HG03025 (cell line): ENCODE measurements around the gene WDR12.
"Not testable (repeated sequence)": the region's sequence is repeated elsewhere in the genome, so short reads cannot be mapped to it uniquely, and the experiment has no call there.

Experiments
- ATAC-seq: cut with Tn5 transposase; IDR thresholded peaks from one replicate; pipeline ENCODE4 v1.9.1; 2021; ENCODE audit warnings: mild to moderate bottlenecking, moderate library complexity; ENCODE audit not compliant: unreplicated experiment, low FRiP score

The WDR12 gene

DNA sequence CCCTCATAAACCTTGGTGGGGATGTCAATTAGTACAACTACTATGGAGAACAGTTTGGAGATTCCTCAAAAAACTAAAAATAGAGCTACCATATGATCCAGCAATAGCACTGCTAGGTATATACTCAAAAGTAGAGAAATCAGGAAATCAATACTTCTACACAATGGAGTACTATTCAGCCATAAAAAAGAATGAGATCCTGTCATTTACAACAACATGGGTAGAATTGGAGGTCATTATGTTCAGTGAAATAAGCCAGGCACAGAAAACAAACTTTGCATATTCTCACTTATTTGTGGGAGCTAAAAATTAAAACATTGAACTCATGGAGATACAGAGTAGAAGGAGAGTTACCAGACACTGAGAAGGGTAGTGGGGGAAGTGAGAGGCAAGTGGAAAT is 6.0 kb downstream of the WDR12 start:
- ATAC-seq, result not testable (repeated sequence)

DNA sequence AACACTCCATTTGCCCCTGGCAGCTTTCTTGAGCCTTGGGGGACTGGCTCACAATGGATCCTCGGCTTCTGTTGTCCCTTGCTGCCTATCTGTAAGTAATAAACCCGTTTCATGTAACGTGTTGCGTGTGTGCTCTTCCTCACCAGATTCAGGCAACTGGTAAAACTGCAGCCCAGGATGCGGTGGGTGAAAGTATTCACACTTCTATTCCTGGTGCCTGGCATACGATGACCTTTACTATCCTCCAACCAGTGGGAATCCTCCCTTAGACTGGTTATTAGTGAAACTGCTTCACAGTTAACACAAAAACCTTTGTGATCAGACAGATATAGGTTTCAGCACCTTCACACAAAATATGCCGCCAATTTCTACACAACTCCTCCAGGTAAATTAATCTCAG is 26.3 kb downstream of the WDR12 start:
- ATAC-seq, result no peak

DNA sequence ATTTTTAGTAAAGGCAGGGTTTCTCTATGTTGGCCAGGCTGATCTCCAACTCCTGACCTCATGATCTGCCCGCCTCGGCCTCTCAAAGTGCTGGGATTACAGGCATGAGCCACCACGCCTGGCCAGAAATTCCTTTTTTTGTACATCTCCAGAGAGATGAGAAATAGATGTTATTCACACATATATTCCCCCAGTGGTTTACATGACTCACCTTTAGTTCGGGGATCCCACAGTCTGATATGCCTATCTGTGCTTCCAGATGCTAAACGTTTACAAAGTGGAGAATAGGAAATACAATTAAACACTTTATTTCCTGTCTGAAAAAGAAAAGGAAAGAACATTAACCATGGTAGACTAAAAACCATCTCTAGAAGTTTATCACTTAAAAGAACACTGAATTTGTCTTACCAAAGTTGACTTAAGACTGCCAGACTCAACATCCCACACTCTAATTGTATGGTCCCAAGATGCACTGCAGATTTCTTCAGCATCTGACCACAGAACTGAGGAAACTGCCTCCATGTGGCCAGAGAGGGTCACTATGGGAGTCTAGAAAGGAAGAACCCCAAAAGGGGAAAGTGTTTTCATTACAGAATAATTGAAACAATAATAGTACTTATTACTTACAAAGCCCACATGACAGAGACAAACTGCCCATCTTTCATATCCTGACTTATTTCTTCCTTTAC is 27.3 kb downstream of the WDR12 start:
- no peak for ATAC-seq

DNA sequence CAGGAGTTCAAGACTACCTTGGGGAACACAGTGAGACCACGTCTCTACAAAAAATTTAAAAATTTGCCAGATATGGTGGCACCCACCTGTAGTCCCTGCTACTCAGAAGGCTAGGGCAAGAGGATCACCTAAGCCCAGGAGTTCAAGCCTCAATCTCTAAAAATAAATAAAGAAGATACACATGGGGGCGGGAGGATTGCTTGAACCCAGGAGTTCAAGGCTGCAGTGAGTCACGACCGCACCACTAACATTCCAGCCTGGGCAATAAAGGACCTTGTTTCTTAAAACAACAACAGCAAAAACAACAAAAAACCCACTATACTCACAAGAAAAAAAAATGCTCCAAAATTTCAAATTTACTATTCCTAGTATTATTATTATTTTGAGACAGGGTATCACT is 29.9 kb downstream of the WDR12 start:
- no peak for ATAC-seq

DNA sequence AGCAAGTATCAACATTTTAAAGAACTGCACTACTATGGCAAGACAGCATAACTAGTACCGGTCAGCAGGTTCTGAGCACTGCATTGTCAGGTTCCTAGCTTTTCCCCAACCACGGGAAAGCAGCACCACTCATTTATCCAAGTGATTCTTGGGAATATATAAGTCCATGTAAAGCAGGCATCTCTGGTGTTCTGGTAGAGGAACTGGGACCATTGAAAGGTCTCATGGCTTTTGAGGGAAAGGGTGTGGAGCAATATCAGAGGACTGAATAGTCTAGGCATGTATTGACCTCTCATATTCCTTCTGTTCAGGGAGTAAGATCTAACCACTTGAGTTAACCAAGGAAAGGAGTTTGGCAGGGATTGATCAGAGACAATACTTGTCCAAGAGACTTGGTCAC is 33.8 kb downstream of the WDR12 start:
- no peak for ATAC-seq

DNA sequence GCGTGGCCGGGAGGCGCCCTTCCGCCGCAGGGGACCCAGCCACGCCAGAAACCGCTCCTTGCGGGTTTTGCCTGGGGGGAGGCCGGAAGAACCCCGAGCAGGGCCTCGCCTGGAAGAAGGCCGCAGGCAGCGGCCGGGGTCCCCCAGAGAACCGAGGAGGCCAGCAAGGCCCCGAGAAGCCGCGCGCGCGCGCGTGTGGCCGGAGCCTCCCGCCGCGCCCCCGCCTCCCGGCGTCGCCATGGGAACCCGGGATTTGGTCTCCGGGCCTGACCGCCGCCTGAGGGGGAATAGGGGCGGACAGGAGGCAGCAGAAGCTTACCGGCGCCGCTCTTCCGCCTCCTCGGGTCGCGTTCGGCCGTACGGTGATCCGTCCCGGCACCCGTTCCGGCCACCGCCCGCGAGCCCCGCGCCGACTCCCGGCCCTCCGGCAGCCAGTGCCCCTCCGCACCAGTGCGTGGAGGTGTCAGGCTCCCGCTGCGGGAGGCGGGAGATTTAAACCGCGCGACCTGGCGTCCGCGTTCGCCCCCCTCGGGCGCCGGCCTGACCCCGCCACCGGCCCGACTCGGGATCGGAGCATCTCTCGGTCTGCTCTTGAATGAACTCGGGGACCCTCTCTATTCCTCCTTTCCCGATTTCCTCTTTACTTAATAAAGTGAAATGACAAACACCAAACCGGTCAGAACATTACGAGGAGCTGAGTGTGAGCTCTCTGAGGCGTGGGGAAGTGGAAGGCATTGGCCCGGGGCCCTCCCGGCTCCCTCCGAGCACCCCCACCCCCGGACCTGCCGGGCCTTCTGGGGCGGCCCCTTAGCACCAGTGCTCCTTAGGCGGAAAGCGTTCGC is 40.0 kb downstream of the WDR12 start, which contains the start of gene ICA1L:
ICA1L (minus strand) TSS at position 467 of the 842 bp plus-strand sequence. CDS start 42,757 bp downstream, outside the sequence.
- peak; percentile 45 for ATAC-seq

DNA sequence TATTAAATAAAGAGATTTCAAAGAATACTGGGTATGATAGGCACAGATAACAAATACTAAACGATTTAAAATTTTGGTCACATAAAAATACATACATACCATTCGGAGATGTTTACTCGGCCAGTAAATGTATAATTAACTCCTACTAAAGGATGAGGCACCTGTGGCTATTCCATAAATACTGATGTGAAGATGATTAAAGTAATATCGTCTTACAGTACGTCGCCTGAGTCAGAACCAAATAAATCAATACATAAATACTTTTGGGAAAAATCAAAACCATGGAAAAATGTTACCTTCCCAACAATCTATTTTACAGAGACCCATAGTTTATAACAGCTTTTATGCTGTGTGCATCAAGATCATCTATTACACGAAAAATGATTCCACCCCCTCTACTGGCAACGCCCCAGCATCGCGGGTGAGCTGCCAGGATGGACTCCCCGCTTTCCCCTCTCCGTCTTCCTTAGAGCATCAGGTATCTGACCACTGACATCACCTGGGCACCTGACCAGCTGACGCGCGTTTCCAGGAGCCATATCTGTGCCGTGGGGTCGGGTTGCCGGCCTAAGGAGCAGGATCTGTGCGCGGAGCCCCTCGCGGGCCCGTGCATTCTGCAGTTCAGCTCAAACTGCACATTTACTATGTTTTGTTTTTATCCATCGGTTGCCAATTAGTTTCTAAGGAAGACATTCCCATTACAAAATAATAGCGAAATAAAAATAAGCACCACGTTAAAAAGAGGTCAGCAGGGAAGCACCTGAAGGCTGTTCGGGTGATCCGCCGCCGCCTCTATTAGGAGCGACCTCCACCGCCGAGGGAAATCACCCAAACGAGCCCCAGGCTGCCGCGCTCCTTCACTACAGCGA is 40.8 kb downstream of the WDR12 start:
- peak; percentile 52 for ATAC-seq

DNA sequence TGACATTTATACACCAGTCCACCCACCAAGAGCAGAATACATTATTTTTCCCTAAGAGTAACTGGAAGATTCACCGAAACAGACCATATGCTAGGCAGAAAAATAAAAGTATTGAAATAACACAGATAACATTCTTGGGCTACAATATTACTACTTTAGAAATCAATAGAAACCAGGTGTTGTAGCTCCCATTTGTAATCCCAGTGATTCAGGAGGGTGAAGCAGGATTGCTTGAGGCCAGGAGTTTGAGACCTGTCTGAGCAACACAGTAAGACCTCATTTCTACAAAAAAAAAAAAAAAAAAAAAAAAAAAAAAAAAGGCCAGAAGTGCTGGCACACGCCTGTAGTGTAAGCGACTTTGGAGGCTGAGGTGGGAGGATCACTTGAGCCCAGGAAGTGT is 49.5 kb downstream of the WDR12 start:
- ATAC-seq, result no peak

DNA sequence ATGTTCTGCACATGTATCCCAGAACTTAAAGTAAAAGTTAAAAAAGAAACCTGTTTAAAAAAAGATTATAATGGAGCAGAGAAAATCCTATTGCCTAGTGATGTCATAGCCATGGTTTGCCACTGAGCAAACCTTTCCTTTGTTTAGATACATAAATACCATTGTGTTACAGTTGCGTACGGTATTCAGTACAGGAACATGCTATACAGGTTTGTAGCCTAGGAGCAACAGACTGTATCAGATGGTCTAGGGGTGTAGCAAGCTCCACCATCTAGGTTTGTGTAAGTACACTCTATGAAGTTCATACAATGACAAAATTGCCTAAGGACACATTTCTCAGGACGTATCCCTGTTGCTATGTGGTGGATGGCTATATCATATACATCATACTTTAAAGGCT is 52.9 kb downstream of the WDR12 start:
- no peak for ATAC-seq

DNA sequence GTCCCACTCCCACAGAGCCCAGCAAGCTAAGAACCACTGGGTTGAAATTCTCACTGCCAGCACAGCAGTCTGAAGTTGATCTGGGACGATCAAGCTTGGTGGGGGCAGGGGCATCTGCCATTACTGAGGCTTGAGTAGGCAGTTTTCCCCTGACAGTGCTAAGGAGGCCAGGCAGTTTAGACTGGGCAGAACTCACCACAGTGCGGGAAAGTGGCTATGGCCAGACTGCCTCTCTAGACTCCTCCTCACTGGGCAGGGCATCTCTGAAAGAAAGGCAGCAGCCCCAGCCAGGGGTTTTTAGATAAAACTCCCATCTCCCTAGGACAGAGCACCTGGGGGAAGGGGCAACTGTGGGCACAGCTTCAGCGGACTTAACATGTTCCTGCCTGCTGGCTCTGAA is 62.1 kb downstream of the WDR12 start:
- not testable (repeated sequence) for ATAC-seq

DNA sequence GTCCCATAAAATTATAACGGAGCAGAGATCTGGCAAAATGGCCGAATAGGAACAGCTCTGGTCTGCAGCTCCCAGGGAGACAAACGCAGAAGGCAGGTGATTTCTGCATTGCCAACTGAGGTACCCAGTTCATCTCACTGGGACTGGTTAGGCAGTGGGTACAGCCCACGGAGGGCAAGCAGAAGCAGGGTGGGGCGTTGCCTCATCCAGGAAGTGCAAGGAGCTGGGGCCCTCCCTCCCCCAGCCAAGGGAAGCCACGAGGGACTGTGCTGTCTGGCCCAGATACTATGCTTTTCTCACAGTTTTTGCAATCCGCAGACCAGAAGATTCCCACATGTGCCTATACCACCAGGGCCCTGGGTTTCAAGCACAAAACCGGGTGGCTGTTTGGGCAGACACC is 62.7 kb downstream of the WDR12 start:
- no peak for ATAC-seq

DNA sequence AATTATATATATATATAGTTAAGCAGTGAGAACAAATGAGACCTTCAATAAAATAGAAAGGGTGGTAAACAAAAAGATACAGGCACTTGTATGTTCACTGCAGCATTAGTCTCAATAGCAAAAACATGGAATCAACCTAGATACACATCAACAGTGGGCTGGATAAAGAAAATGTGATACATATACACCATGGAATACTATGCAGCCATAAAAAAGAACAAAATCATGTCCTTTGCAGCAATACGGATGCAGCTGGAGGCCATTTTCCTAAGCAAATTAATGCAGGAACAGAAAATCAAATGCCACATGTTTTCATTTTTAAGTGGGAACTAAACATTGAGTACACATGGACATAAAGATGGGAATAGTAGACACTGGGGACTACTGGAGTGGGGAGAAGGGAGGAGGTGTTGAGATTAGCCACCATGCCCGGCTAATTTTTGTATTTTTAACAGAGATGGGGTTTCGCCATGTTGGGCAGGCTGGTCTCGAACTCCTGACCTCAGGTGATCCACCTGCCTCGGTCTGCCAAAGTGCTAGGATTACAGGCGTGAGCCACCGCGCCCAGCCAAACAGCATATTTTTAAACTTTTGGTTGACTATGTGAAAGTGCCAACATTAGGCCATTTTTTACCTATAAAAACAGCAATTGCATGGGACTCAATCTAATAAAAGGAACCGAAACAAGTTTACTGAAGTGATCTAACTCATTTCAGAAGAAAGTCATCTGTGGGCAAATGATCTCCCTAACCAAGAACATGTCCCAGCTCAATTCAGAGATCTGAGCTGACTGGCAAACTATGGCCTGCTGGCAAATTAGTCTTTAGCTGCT is 63.6 kb downstream of the WDR12 start:
- no peak for ATAC-seq

DNA sequence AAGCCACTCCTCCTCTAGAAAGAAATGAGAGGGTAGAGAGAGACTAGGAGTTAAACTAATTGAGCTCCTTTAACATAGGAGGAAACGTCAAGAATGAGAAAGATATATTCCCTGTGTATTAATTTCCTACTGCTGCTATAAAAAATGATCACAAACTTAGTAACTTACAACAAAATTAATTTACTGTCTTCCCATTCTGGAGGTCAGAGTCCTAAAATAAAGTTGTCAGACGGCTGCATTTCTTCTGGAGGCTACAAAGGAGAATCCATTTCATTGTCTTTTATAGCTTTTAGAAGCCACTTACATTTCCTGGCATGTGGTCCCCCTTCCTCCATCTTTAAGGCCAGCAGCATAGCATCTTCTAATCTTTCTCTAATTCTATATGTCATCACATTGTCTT is 66.8 kb downstream of the WDR12 start:
- ATAC-seq, result no peak

DNA sequence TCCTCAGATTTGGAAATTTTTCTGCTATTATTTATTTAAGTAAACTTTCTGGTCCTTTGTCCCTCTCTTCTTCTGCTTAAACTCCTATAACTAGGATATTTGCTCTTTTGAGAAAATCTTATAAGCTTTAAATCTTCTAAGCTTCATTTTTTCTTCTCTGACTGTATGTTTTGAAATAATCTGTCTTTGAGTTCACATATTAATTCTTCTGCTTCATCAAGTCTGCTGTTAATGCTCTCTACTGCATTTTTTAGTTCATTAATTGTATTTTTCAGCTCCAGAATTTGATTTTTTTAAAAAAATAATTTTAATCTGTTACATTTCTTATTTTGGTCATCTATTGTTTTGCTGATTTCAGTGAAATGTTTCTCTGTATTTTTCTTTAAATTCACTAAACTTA is 68.8 kb downstream of the WDR12 start:
- no peak for ATAC-seq

DNA sequence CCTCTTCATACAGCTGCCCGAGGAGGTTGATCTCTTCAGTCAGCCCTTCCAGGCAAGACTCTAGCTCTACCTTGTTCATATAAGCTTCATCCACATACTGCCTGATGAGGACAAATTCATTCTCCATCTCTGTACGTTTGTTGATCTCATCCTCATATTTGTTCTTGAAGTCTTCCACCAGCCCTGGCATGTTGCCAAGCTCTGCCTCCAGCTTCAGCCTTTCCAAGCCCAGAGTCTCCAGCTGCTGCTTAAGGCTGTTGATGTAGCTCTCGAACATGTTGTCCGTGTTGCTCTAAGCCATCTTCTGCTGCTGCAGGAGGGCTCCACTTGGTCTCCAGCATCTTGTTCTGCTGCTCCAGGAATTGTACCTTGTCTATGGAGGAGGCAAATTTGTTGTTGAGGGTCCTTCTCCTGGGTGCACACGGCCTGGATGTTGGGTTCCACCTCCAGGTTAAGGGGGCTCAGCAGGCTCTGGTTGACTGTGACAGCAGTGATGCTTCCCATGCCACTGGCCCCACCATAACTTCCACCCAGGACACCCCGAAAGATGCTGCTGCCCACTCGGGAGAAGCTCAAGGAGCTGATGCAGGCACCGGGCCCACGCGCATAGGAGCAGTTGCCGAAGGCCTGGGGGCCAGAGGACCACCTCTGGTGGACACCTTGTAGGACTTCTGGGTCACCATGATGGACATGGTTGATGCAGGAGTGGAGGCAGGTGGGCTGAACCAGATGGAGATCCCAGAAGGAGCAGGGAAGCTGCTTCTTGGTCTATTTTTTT is 70.2 kb downstream of the WDR12 start:
- no peak for ATAC-seq

DNA sequence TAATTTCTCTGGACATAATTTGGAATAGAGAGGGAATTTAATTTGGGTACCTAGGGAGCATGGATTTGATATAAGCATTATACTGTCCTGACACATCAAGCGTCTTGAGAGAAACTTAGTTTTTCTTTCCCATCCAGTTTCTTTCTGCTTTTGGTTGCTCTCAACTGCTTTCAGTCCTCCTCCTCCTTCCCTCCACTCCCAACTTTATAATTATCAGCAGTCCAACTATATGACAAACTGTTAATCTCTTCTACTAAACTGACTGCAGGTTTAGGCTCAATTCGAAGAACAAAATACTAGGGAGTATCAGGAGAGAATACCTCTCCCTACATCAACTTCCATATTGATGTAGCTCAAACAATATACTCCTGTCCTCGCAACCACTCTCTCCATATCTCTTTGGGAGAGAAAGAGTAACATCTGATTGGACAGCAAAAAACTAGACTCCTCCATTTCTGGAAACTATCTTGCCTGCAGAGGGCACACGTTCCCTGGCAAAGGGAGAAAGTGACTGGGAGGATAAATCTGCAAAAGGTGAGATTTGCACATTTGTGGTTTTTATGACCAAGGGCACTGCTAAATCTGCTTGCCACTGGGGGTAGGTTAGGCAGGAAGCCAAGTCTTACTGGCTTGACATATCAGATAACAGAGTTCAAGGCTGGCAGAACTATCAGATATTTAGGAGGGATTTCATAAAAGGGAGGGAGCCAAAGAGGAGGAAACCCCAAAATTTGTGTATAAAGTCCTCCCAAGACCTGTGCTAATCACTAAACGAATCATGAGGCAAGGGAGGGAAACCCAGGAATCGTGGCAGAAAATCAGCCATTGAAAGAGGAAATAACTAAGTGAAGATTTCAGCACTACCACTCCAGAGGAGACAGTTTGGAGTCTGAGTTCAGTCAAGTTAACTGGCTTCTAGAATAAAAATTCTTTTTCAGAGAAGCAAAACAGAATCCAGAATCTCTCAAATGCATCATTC is 79.9 kb downstream of the WDR12 start:
- ATAC-seq, result no peak

DNA sequence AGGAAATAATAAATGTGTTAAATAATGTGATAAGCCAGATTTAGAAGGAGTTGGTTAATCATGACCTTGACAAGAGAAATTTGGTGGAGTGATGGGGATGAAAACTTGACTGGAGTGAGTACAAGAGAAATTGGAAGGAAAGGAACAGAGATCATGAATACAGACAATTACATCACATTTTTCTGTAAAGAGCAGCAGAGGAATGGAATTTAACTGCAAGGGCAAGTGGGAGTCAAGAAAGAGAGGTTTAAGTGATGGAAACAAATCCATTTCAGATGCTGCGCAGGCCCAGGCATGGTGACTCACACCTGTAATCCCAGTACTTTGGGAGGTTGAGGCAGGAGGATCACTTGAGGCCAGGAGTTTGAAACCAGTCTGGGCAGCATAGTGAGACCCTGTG is 86.6 kb downstream of the WDR12 start:
- ATAC-seq, result no peak
